ENCODE data around the gene C19orf25.
"Not testable (repeated sequence)": the region's sequence is repeated elsewhere in the genome, so short reads cannot be mapped to it uniquely, and the experiment has no call there.

The C19orf25 gene

GRCh38 chr19:1478934-1479707 is at the start of gene C19orf25:
TSS of gene C19orf25 (minus strand) at chr19:1479215. CDS start at chr19:1478903, 312 bp downstream.
- DNase-seq (ENCODE audit: low spot score) = peak; percentile 96

- DNase-seq (ENCODE audit: low spot score) = no peak
Measured at GRCh38 chr19:1527650-1528309, 48.8 kb upstream of the C19orf25 start.

- no peak for DNase-seq (ENCODE audit: low spot score)
Measured at GRCh38 chr19:1526979-1527649, 48.1 kb upstream of the C19orf25 start.

- no peak for DNase-seq (ENCODE audit: low spot score)
Measured at GRCh38 chr19:1526066-1526778, 47.2 kb upstream of the C19orf25 start.

GRCh38 chr19:1525343-1525742 is 46.3 kb upstream of the C19orf25 start:
- DNase-seq (ENCODE audit: low spot score) = no peak

- no peak for DNase-seq (ENCODE audit: low spot score)
Measured at GRCh38 chr19:1524972-1525325, 45.9 kb upstream of the C19orf25 start.

- DNase-seq (ENCODE audit: low spot score) = no peak
Measured at GRCh38 chr19:1524287-1524971, 45.4 kb upstream of the C19orf25 start.

- DNase-seq (ENCODE audit: low spot score) = no peak
Measured at GRCh38 chr19:1523412-1524286, 44.6 kb upstream of the C19orf25 start, which contains the start of gene PLK5. TSS of gene PLK5 (plus strand) at chr19:1524077. CDS start at chr19:1526997, 2,920 bp downstream.

GRCh38 chr19:1522838-1523237 is 43.8 kb upstream of the C19orf25 start:
- DNase-seq (ENCODE audit: low spot score) = no peak

- no peak for DNase-seq (ENCODE audit: low spot score)
Measured at GRCh38 chr19:1522061-1522460, 43.0 kb upstream of the C19orf25 start.

- DNase-seq (ENCODE audit: low spot score) = no peak
Measured at GRCh38 chr19:1521636-1522035, 42.6 kb upstream of the C19orf25 start.

GRCh38 chr19:1520203-1520780 is 41.3 kb upstream of the C19orf25 start:
- DNase-seq (ENCODE audit: low spot score) = no peak

- not testable (repeated sequence) for DNase-seq (ENCODE audit: low spot score)
Measured at GRCh38 chr19:1519802-1520201, 40.8 kb upstream of the C19orf25 start.

GRCh38 chr19:1518471-1518870 is 39.5 kb upstream of the C19orf25 start:
- no peak for DNase-seq (ENCODE audit: low spot score)

GRCh38 chr19:1516395-1516753 is 37.4 kb upstream of the C19orf25 start:
- no peak for DNase-seq (ENCODE audit: low spot score)

- no peak for DNase-seq (ENCODE audit: low spot score)
Measured at GRCh38 chr19:1514986-1515721, 36.1 kb upstream of the C19orf25 start.

GRCh38 chr19:1514295-1514661 is 35.3 kb upstream of the C19orf25 start:
- DNase-seq (ENCODE audit: low spot score) = no peak

- peak; percentile 76 for DNase-seq (ENCODE audit: low spot score)
Measured at GRCh38 chr19:1513499-1514294, 34.7 kb upstream of the C19orf25 start.

Measured in activated CD4-positive, alpha-beta T cell treated with anti-CD3 and anti-CD28 coated beads, Interleukin-2, Interleukin-4, amounts not matched to agents 100 ng/mL and 50 ng/mL, durations not matched to agents 16 hours and 8 hours (primary cell).